ENCODE data around the gene DOP1A. TPM values are rescaled to one million over a fixed set of nuclear protein-coding genes. Genes with fewer than 3 reads are reported as not detected.

DOP1A gene
- total and polyA plus RNA-seq, 2 donors from 2014 or later, result 5.1 to 31.6 TPM

DNA sequence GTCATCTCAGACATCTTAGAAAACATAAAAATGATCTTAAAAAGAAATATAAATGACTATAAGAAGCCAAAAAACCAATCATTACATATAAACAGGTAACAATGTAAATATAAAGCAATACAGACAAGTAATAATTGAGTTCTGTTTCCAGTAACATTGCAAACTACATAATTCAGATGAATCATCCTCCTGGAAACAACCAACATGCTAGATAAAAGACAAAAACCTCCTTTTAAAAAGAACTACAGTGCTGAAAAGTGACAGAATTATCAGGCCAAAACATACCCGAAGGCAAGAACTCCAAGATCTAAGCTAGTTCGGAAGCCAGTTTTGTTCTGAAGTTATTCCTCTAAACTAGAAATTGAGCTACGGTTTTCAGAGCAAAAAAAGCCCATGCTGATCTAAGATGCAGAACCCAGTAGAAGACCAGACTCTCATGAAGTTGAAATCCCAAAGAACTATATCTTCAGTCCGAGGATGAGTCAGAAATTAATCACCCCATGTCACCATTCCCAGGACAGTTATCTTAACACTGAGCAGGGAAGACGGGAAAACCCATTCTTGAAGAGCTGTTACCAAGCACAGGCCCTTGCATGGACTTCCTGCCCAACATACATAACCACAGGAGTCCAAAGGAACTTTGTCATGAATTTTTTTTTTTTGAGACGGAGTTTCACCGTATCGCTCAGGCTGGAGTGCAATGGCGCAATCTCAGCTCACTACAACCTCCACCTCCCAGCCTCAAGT lies 115.8 kb downstream of the DOP1A start:
- no peak overlapping the region for H3K4me3 ChIP-seq (ENCODE audit: low read length in 3 of 3)
- H3K27ac ChIP-seq (ENCODE audit: low read depth in 2 of 2, low read length in 2 of 2), result no peak overlapping the region
- TF ChIP-seq, protein P1, sequence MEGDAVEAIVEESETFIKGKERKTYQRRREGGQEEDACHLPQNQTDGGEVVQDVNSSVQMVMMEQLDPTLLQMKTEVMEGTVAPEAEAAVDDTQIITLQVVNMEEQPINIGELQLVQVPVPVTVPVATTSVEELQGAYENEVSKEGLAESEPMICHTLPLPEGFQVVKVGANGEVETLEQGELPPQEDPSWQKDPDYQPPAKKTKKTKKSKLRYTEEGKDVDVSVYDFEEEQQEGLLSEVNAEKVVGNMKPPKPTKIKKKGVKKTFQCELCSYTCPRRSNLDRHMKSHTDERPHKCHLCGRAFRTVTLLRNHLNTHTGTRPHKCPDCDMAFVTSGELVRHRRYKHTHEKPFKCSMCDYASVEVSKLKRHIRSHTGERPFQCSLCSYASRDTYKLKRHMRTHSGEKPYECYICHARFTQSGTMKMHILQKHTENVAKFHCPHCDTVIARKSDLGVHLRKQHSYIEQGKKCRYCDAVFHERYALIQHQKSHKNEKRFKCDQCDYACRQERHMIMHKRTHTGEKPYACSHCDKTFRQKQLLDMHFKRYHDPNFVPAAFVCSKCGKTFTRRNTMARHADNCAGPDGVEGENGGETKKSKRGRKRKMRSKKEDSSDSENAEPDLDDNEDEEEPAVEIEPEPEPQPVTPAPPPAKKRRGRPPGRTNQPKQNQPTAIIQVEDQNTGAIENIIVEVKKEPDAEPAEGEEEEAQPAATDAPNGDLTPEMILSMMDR (IDR thresholded peaks at IDR 0.05; ENCODE audit: borderline replicate concordance, extremely low read depth, insufficient read depth), result no peak
- no peak for FAIRE-seq
- no peaks in the 10 kb centered on the region for H3K9me3 ChIP-seq (ENCODE audit: control insufficient read depth in 2 of 3, insufficient read depth in 1 of 3, low read length in 3 of 3)
- intact Hi-C loops (cut with DNase I), result no loop called here
- no peaks in the 10 kb centered on the region for H3K4me1 ChIP-seq (ENCODE audit: control insufficient read depth in 2 of 3, insufficient read depth in 2 of 3, low read depth in 1 of 3, low read length in 3 of 3)
- H3K36me3 ChIP-seq (ENCODE audit: control insufficient read depth in 2 of 3, insufficient read depth in 3 of 3, low read length in 3 of 3), result peaks cover 2 to 28% (median 19%) of the 10 kb centered on the region in 3 donors
- H3K27me3 ChIP-seq (ENCODE audit: control insufficient read depth, insufficient read depth, low read length), result no peaks in the 10 kb centered on the region
- H3K9ac ChIP-seq (ENCODE audit: low read length in 3 of 3), result no peak overlapping the region
- no peak for DNase-seq

- FAIRE-seq, result no peak
- intact Hi-C loops (cut with DNase I), result no loop called here
These were observed 117.6 kb downstream of the DOP1A start for GRCh38 chr6:83185096-83185495.

GRCh38 chr6:83188501-83188900 lies 121.0 kb downstream of the DOP1A start:
- FAIRE-seq (no peak), DNase-seq (no peak)
- peaks cover 2 to 5% (median 4%) of the 10 kb centered on the region in 3 donors for H3K36me3 ChIP-seq (ENCODE audit: control insufficient read depth in 2 of 3, insufficient read depth in 3 of 3, low read length in 3 of 3)
- no peaks in the 10 kb centered on the region for H3K9me3 ChIP-seq (ENCODE audit: control insufficient read depth in 2 of 3, insufficient read depth in 1 of 3, low read length in 3 of 3)
- intact Hi-C loops (cut with DNase I), result no loop called here
- no peak overlapping the region for H3K4me3 ChIP-seq (ENCODE audit: low read length in 3 of 3)
- H3K27me3 ChIP-seq (ENCODE audit: control insufficient read depth, insufficient read depth, low read length), result no peaks in the 10 kb centered on the region
- TF ChIP-seq, protein P1 (IDR thresholded peaks at IDR 0.05; ENCODE audit: borderline replicate concordance, extremely low read depth, insufficient read depth), result no peak
- no peak overlapping the region for H3K27ac ChIP-seq (ENCODE audit: low read depth in 2 of 2, low read length in 2 of 2)
- no peak overlapping the region for H3K9ac ChIP-seq (ENCODE audit: low read length in 3 of 3)
- no peaks in the 10 kb centered on the region for H3K4me1 ChIP-seq (ENCODE audit: control insufficient read depth in 2 of 3, insufficient read depth in 2 of 3, low read depth in 1 of 3, low read length in 3 of 3)

More at GRCh38 chr6:83185096-83185495, 117.6 kb downstream of the DOP1A start:
- H3K9ac ChIP-seq (ENCODE audit: low read length in 3 of 3), result no peak overlapping the region
- no peaks in the 10 kb centered on the region for H3K27me3 ChIP-seq (ENCODE audit: control insufficient read depth, insufficient read depth, low read length)
- no peak overlapping the region for H3K4me3 ChIP-seq (ENCODE audit: low read length in 3 of 3)
- peaks cover 2 to 20% (median 19%) of the 10 kb centered on the region in 3 donors for H3K36me3 ChIP-seq (ENCODE audit: control insufficient read depth in 2 of 3, insufficient read depth in 3 of 3, low read length in 3 of 3)
- TF ChIP-seq, protein P1 (IDR thresholded peaks at IDR 0.05; ENCODE audit: borderline replicate concordance, extremely low read depth, insufficient read depth), result no peak
- DNase-seq, result no peak
- no peak overlapping the region for H3K27ac ChIP-seq (ENCODE audit: low read depth in 2 of 2, low read length in 2 of 2)
- no peaks in the 10 kb centered on the region for H3K9me3 ChIP-seq (ENCODE audit: control insufficient read depth in 2 of 3, insufficient read depth in 1 of 3, low read length in 3 of 3)
- H3K4me1 ChIP-seq (ENCODE audit: control insufficient read depth in 2 of 3, insufficient read depth in 2 of 3, low read depth in 1 of 3, low read length in 3 of 3), result no peaks in the 10 kb centered on the region
